ENCODE measurements around the gene CARD10.

DNA sequence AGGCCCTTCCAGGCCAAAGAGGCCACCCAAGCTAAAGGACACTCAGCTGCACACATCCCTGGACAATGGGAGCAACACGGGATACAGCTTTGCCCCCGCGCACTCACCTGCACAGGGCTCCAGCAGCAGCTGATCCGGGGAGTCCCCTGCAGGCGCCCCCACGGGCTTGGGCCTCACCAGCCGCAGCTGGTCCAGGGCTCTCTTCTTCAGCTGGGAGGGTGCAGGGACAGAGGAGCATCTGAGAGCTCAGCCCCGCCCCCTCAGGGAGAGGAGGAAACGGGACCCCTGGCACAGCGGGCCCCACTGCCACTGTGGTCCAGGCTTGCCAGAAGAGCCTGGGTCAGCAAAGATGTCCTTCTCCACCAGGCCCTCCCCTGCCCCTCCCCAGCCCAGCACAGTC lies 25.2 kb downstream of the CARD10 start:
- TF ChIP-seq NFRKB (IDR thresholded peaks at IDR 0.05) = no peak
- no peak for TF ChIP-seq SP1 (IDR thresholded peaks at IDR 0.05)
- TF ChIP-seq ELF4 (IDR thresholded peaks at IDR 0.05) = no peak
- no peak for TF ChIP-seq FOXM1 (IDR thresholded peaks at IDR 0.05; ENCODE audit: borderline replicate concordance)
- no peak for TF ChIP-seq ZNF384 (IDR thresholded peaks at IDR 0.05)
- TF ChIP-seq, protein P1, sequence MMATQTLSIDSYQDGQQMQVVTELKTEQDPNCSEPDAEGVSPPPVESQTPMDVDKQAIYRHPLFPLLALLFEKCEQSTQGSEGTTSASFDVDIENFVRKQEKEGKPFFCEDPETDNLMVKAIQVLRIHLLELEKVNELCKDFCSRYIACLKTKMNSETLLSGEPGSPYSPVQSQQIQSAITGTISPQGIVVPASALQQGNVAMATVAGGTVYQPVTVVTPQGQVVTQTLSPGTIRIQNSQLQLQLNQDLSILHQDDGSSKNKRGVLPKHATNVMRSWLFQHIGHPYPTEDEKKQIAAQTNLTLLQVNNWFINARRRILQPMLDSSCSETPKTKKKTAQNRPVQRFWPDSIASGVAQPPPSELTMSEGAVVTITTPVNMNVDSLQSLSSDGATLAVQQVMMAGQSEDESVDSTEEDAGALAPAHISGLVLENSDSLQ (IDR thresholded peaks at IDR 0.05) = no peak
- no peak for TF ChIP-seq HDGF (IDR thresholded peaks at IDR 0.05; ENCODE audit: borderline replicate concordance)
